ENCODE results near the gene WDR5. TPM values are rescaled to one million over a fixed set of nuclear protein-coding genes. Genes with fewer than 3 reads are reported as not detected.
A peak's percentile ranks its signal among the peaks of the same experiment; 100 is the strongest.

Gene WDR5
- total and polyA plus RNA-seq, 2 of the 13 experiments (the other 11 are each of a cell fraction or from before 2014, with no cell fraction given): 34.3 TPM

- peak; percentile 54; the same call in 1 of the 2 replicates for TF ChIP-seq RXRB (CRISPR knock-in tag; IDR thresholded peaks at IDR 0.05; ENCODE audit: borderline replicate concordance)
- TF ChIP-seq, protein P1, sequence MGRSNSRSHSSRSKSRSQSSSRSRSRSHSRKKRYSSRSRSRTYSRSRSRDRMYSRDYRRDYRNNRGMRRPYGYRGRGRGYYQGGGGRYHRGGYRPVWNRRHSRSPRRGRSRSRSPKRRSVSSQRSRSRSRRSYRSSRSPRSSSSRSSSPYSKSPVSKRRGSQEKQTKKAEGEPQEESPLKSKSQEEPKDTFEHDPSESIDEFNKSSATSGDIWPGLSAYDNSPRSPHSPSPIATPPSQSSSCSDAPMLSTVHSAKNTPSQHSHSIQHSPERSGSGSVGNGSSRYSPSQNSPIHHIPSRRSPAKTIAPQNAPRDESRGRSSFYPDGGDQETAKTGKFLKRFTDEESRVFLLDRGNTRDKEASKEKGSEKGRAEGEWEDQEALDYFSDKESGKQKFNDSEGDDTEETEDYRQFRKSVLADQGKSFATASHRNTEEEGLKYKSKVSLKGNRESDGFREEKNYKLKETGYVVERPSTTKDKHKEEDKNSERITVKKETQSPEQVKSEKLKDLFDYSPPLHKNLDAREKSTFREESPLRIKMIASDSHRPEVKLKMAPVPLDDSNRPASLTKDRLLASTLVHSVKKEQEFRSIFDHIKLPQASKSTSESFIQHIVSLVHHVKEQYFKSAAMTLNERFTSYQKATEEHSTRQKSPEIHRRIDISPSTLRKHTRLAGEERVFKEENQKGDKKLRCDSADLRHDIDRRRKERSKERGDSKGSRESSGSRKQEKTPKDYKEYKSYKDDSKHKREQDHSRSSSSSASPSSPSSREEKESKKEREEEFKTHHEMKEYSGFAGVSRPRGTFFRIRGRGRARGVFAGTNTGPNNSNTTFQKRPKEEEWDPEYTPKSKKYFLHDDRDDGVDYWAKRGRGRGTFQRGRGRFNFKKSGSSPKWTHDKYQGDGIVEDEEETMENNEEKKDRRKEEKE (IDR thresholded peaks at IDR 0.05): no peak
- TF ChIP-seq HNRNPL (IDR thresholded peaks at IDR 0.05; ENCODE audit: low read depth, low read length): 0 out of 2 replicates have a peak, but pooled peaks have one; percentile 13
Observed at GRCh38 chr9:134178768-134179551, 43.1 kb downstream of the WDR5 start (continued).

DNA sequence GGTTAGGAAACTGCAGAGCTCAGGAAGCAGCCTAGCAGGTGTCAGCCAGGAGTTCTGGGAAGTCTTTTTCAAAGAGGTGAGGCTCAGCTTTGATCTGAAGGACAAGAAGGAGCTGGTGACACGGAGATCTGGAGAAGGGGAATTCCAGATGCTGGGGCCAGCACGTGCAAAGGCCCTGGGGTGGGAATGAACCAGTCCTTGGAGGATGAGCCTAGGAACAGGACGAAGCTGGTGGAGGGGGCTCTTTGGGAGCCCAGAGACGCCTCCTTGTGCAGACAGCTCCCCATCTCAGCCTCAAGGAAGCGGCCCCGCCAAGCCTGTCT lies 43.7 kb downstream of the WDR5 start:
- Histone ChIP-seq H3K4me1 (ENCODE audit: insufficient read depth, low read length) (peaks cover 43% of the 10 kb centered on the region), H3K79me2 (ENCODE audit: insufficient read depth, low read length) (no peaks in the 10 kb centered on the region), H2AFZ (ENCODE audit: low read length) (no peak overlapping the region), H3K27me3 (ENCODE audit: control insufficient read depth in 1 of 2, insufficient read depth in 2 of 2, low read length in 2 of 2) (peaks cover 10 to 61% of the 10 kb centered on the region in 2 experiments), H3K9me3 (ENCODE audit: low read length) (no peaks in the 10 kb centered on the region), H3K4me3 (replicated peaks in 1 of 3; ENCODE audit: insufficient read depth in 1 of 3, low read depth in 2 of 3, low read length in 3 of 3) (no peak overlapping the region), H3K27ac (ENCODE audit: extremely low read length, insufficient read depth, low read length) (no peak overlapping the region), H3K9ac (ENCODE audit: insufficient read depth, low read depth, low read length) (no peak overlapping the region), H4K20me1 (ENCODE audit: insufficient read depth, low read length) (no peaks in the 10 kb centered on the region), H3K4me2 (ENCODE audit: low read depth, low read length) (no peak overlapping the region), H3K36me3 (replicated peaks in 1 of 2; ENCODE audit: control insufficient read depth in 1 of 2, insufficient read depth in 2 of 2, low read length in 2 of 2) (no peaks in the 10 kb centered on the region)
- TF ChIP-seq U2AF2 (IDR thresholded peaks at IDR 0.05; ENCODE audit: low read depth, low read length) (no peak), ZNF724P (CRISPR knock-in tag; IDR thresholded peaks at IDR 0.05; ENCODE audit: borderline replicate concordance) (no peak)
- TF ChIP-seq, protein P2, sequence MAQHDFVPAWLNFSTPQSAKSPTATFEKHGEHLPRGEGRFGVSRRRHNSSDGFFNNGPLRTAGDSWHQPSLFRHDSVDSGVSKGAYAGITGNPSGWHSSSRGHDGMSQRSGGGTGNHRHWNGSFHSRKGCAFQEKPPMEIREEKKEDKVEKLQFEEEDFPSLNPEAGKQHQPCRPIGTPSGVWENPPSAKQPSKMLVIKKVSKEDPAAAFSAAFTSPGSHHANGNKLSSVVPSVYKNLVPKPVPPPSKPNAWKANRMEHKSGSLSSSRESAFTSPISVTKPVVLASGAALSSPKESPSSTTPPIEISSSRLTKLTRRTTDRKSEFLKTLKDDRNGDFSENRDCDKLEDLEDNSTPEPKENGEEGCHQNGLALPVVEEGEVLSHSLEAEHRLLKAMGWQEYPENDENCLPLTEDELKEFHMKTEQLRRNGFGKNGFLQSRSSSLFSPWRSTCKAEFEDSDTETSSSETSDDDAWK (CRISPR knock-in tag; IDR thresholded peaks at IDR 0.05): no peak
- no peak for ATAC-seq
- ChIA-PET CTCF (ENCODE audit: low intra/inter-chr PET ratio, low total read pairs) (no interaction called here), POLR2A (no interaction called here)
- WGBS (ENCODE audit: low lambda C conversion rate): 0% methylated on average over 1 of the region's 6 CpGs
- no TSS peak for BruUV-seq (replicated peaks)
- FAIRE-seq: no peak
- no peak for DNase-seq (ENCODE audit: low spot score)
- in situ Hi-C loops (cut with HindIII; ENCODE audit: extremely low pct_ligation_motif_present, low pct_unique_long_range_greater_than_20kb): loop anchor here (5.0 kb wide), 1 partner anchor 38 kb away; no protein-coding TSS in a partner anchor
- intact Hi-C loops (cut with micrococcal nuclease; ENCODE audit: unreplicated experiment): loop anchor here (10.0 kb wide), 2 partner anchors 85 to 145 kb away; partner anchors contain the start of gene RXRA
